Activated CD4-positive, alpha-beta memory T cell treated with anti-CD3 and anti-CD28 coated beads for 36 hours (primary cell): Measurements from ENCODE around the gene IGFL1. TPM values are rescaled to one million over a fixed set of nuclear protein-coding genes. Genes with fewer than 3 reads are reported as not detected.
"Not testable (repeated sequence)": the region's sequence is repeated elsewhere in the genome, so short reads cannot be mapped to it uniquely, and the experiment has no call there.

Source experiments
- CTCF ChIA-PET: fragments of 350-600 bp; sonication (Branson Sonifier 250); formaldehyde crosslinking; loops from one replicate; lab custom pipeline; 2021; ENCODE audit warnings: antibody characterized with exemption, inconsistent platforms; lab: Charles Lee
- POLR2A ChIA-PET: fragments of 350-600 bp; sonication (Branson Sonifier 250); formaldehyde crosslinking; loops from one replicate; lab custom pipeline; 2021; ENCODE audit warnings: antibody characterized with exemption; lab: Charles Lee
- DNase-seq: peaks from one replicate; pipeline ENCODE4 v3.0.0-alpha.2; 2020
- H3K27ac Mint-ChIP-seq: one replicate; pipeline ENCODE4 v1.8.0; 2021; ENCODE audit warnings: mixed read lengths
- H3K27me3 Mint-ChIP-seq: one replicate; pipeline ENCODE4 v1.8.0; 2021; ENCODE audit warnings: mixed read lengths
- H3K36me3 Mint-ChIP-seq: one replicate; pipeline ENCODE4 v1.8.0; 2021; ENCODE audit warnings: mixed read lengths
- H3K4me1 Mint-ChIP-seq: one replicate; pipeline ENCODE4 v1.8.0; 2021; ENCODE audit warnings: low read depth, mixed read lengths
- H3K4me3 Mint-ChIP-seq: one replicate; pipeline ENCODE4 v1.8.0; 2021; ENCODE audit warnings: mild to moderate bottlenecking, mixed read lengths
- H3K9me3 Mint-ChIP-seq: one replicate; pipeline ENCODE4 v1.8.0; 2021; ENCODE audit warnings: mixed read lengths
- intact Hi-C: fragments of 100-400 bp; cut with micrococcal nuclease; formaldehyde crosslinking; loops from one replicate; pipeline ENCODE4 v1.15.1; 2023
- total RNA-seq, 2 experiments: library from RNA; stranded (reverse); gene quantifications; one replicate each; pipeline ENCODE4 v1.2.3, GENCODE V29; 2021

IGFL1 gene
- total RNA-seq, 2 experiments from 2014 or later: not detected

GRCh38 chr19:46262684-46263296 is 33.2 kb downstream of the IGFL1 start:
- ChIA-PET POLR2A (interaction anchor here (1.8 kb wide), 1 partner anchor 147 kb away, joined by 5 read pairs; no protein-coding TSS in a partner anchor), CTCF (interaction anchor here (0.8 to 7.5 kb wide), 4 partner anchors 9 to 252 kb away, joined by 3 to 116 read pairs (median 48); no protein-coding TSS in a partner anchor)
- peak; percentile 79 for DNase-seq
- not testable (repeated sequence) for H3K27ac Mint-ChIP-seq, H3K9me3 Mint-ChIP-seq, H3K36me3 Mint-ChIP-seq
- Mint-ChIP-seq H3K4me1 (peaks cover 16% of the 10 kb centered on the region), H3K27me3 (peaks cover 45% of the 10 kb centered on the region), H3K4me3 (peak overlapping the region; percentile 24)
- intact Hi-C loops: loop anchor here (1.0 to 5.0 kb wide), 2 partner anchors 80 to 147 kb away; no protein-coding TSS in a partner anchor

- H3K27me3 Mint-ChIP-seq: peaks cover 51% of the 10 kb centered on the region
- intact Hi-C loops: loop anchor here (1.0 to 5.0 kb wide), 4 partner anchors 72 to 236 kb away; no protein-coding TSS in a partner anchor
These were observed 35.3 kb downstream of the IGFL1 start for GRCh38 chr19:46264801-46265200.

GRCh38 chr19:46265217-46265828 is 35.8 kb downstream of the IGFL1 start:
- intact Hi-C loops: loop anchor here (1.0 to 5.0 kb wide), 3 partner anchors 73 to 236 kb away; no protein-coding TSS in a partner anchor
- H3K36me3 Mint-ChIP-seq: no peaks in the 10 kb centered on the region
- ChIA-PET CTCF (interaction anchor here (0.6 to 7.5 kb wide), 32 partner anchors 10 to 402 kb away, joined by 3 to 116 read pairs (median 4); partner anchors contain the start of genes CCDC61 and SYMPK), POLR2A (interaction anchor here (0.9 kb wide), 1 partner anchor 236 kb away, joined by 4 read pairs; no protein-coding TSS in a partner anchor)
- peak; percentile 78 for DNase-seq
- H3K4me1 Mint-ChIP-seq: peaks cover 16% of the 10 kb centered on the region
- H3K27ac Mint-ChIP-seq: no peak overlapping the region
- no peaks in the 10 kb centered on the region for H3K9me3 Mint-ChIP-seq
- peaks cover 52% of the 10 kb centered on the region for H3K27me3 Mint-ChIP-seq
- no peak overlapping the region for H3K4me3 Mint-ChIP-seq

More at GRCh38 chr19:46264801-46265200, 35.3 kb downstream of the IGFL1 start:
- not testable (repeated sequence) for H3K27ac Mint-ChIP-seq, H3K9me3 Mint-ChIP-seq, H3K4me3 Mint-ChIP-seq, H3K36me3 Mint-ChIP-seq, DNase-seq
- peaks cover 16% of the 10 kb centered on the region for H3K4me1 Mint-ChIP-seq
- CTCF ChIA-PET: interaction anchor here (0.6 to 7.5 kb wide), 30 partner anchors 9 to 402 kb away, joined by 3 to 116 read pairs (median 5); partner anchors contain the start of genes CCDC61 and SYMPK
- POLR2A ChIA-PET: interaction anchor here (0.9 kb wide), 1 partner anchor 236 kb away, joined by 4 read pairs; no protein-coding TSS in a partner anchor

- H3K4me3 Mint-ChIP-seq: no peak overlapping the region
- ChIA-PET POLR2A (no interaction called here), CTCF (interaction anchor here (1.2 to 7.5 kb wide), 4 partner anchors 12 to 405 kb away, joined by 5 to 92 read pairs (median 8); partner anchors contain the start of gene FOXA3)
- DNase-seq: no peak
- no peaks in the 10 kb centered on the region for H3K36me3 Mint-ChIP-seq
- peaks cover 54% of the 10 kb centered on the region for H3K27me3 Mint-ChIP-seq
- H3K4me1 Mint-ChIP-seq: peaks cover 10% of the 10 kb centered on the region
- H3K9me3 Mint-ChIP-seq: no peaks in the 10 kb centered on the region
- no peak overlapping the region for H3K27ac Mint-ChIP-seq
- intact Hi-C loops: loop anchor here (5.0 kb wide), 1 partner anchor 77 kb away; no protein-coding TSS in a partner anchor
These were observed 39.6 kb downstream of the IGFL1 start for GRCh38 chr19:46269101-46269500.

GRCh38 chr19:46270521-46271256 is 41.1 kb downstream of the IGFL1 start:
- intact Hi-C loops: no loop called here
- ChIA-PET CTCF (interaction anchor here (1.0 to 2.6 kb wide), 5 partner anchors 10 to 246 kb away, joined by 3 to 11 read pairs (median 3); no protein-coding TSS in a partner anchor), POLR2A (no interaction called here)
- no peak for DNase-seq
- H3K4me1 Mint-ChIP-seq: peaks cover 7% of the 10 kb centered on the region
- H3K27me3 Mint-ChIP-seq: peaks cover 46% of the 10 kb centered on the region
- no peak overlapping the region for H3K27ac Mint-ChIP-seq
- no peak overlapping the region for H3K4me3 Mint-ChIP-seq
- H3K9me3 Mint-ChIP-seq: no peaks in the 10 kb centered on the region
- no peaks in the 10 kb centered on the region for H3K36me3 Mint-ChIP-seq

- peak; percentile 20 for DNase-seq
- Mint-ChIP-seq H3K27ac (no peak overlapping the region), H3K4me1 (peaks cover 7% of the 10 kb centered on the region), H3K9me3 (no peaks in the 10 kb centered on the region), H3K4me3 (no peak overlapping the region), H3K36me3 (no peaks in the 10 kb centered on the region), H3K27me3 (peaks cover 44% of the 10 kb centered on the region)
- intact Hi-C loops: no loop called here
- ChIA-PET CTCF (interaction anchor here (0.7 to 2.6 kb wide), 4 partner anchors 8 to 242 kb away, joined by 3 to 11 read pairs (median 3); no protein-coding TSS in a partner anchor), POLR2A (no interaction called here)
These were observed 42.1 kb downstream of the IGFL1 start for GRCh38 chr19:46271481-46272197.

GRCh38 chr19:46273931-46274330 is 44.4 kb downstream of the IGFL1 start:
- H3K27ac Mint-ChIP-seq, intact Hi-C loops, H3K36me3 Mint-ChIP-seq, CTCF ChIA-PET, H3K4me1 Mint-ChIP-seq, DNase-seq, H3K4me3 Mint-ChIP-seq, POLR2A ChIA-PET, H3K9me3 Mint-ChIP-seq: not testable (repeated sequence)
- H3K27me3 Mint-ChIP-seq: peaks cover 50% of the 10 kb centered on the region

GRCh38 chr19:46279177-46279576 is 49.6 kb downstream of the IGFL1 start:
- H3K4me1 Mint-ChIP-seq: no peaks in the 10 kb centered on the region
- intact Hi-C loops: no loop called here
- CTCF ChIA-PET: interaction anchor here (0.6 to 2.6 kb wide), 10 partner anchors 8 to 256 kb away, joined by 3 to 23 read pairs (median 6); no protein-coding TSS in a partner anchor

More at GRCh38 chr19:46279177-46279576, 49.6 kb downstream of the IGFL1 start:
- no peaks in the 10 kb centered on the region for H3K9me3 Mint-ChIP-seq
- no peaks in the 10 kb centered on the region for H3K36me3 Mint-ChIP-seq
- peaks cover 26% of the 10 kb centered on the region for H3K27me3 Mint-ChIP-seq
- POLR2A ChIA-PET: no interaction called here
- H3K4me3 Mint-ChIP-seq: no peak overlapping the region
- DNase-seq: no peak
- H3K27ac Mint-ChIP-seq: no peak overlapping the region

Other genes starting within 250 kb of the IGFL1 start
- 10 to 100 TPM; 28.4 to 30.5 TPM for gene CCDC61, start 234.3 kb upstream of the IGFL1 start, total RNA-seq
- not detected for gene PGLYRP1, start 206.7 kb upstream of the IGFL1 start, total RNA-seq
- not detected for gene IGFL4, start 188.7 kb upstream of the IGFL1 start, total RNA-seq
- gene IGFL3, start 105.1 kb upstream of the IGFL1 start, total RNA-seq: not detected
- gene IGFL2, start 81.5 kb upstream of the IGFL1 start, total RNA-seq: not detected
- not detected for gene HIF3A, start 67.3 kb downstream of the IGFL1 start, total RNA-seq
- gene PPP5C, start 117.3 kb downstream of the IGFL1 start, total RNA-seq: 10 to 100 TPM; 76.9 to 82.5 TPM
- not detected for gene CCDC8, start 183.8 kb downstream of the IGFL1 start, total RNA-seq
- gene PNMA8C, start 199.2 kb downstream of the IGFL1 start, total RNA-seq: not detected
- gene PNMA8A, start 241.8 kb downstream of the IGFL1 start, total RNA-seq: under 1 TPM; 0.17 to 0.44 TPM